Ovary (tissue), 9 donors: ENCODE results near the gene FTHL17. TPM values are rescaled to one million over a fixed set of nuclear protein-coding genes. Genes with fewer than 3 reads are reported as not detected.

Experiments used
- DNase-seq, 5 donors: peaks; one replicate each; pipeline ENCODE4 v3.0.0-alpha.2; 2019 to 2020
- H3K27ac ChIP-seq, 2 donors: fragments of 200-600 bp; one replicate each; pipeline versions ENCODE4 v1.5.1 to v1.8.0; 2019 to 2022
- H3K27me3 ChIP-seq: fragments of 200-600 bp; one replicate; pipeline ENCODE4 v1.8.0; 2022
- H3K36me3 ChIP-seq: fragments of 200-600 bp; sonication (generic); one replicate; pipeline ENCODE4 v1.5.1; 2019
- H3K4me1 ChIP-seq: one replicate; pipeline ENCODE4 v1.8.1; 2013; ENCODE audit warnings: mild to moderate bottlenecking, moderate library complexity; ENCODE audit not compliant: insufficient read depth
- H3K4me3 ChIP-seq: fragments of 200-600 bp; sonication (generic); one replicate; pipeline ENCODE4 v1.5.1; 2017
- H3K9me3 ChIP-seq, 2 donors: fragments of 200-600 bp in 1 of 2; sonication (generic) in 1 of 2; one replicate each; pipeline versions ENCODE4 v1.5.1 to v1.8.1; 2013 to 2019; ENCODE audit warnings: mild to moderate bottlenecking in 1 of 2, moderate library complexity in 1 of 2
- CTCF ChIP-seq, 3 donors: fragments of 450-650 bp in 2 of 3; fragments of 200-600 bp in 1 of 3; IDR thresholded peaks; one replicate each; pipeline versions ENCODE4 v1.5.1 to v1.8.0; 2016 to 2022; ENCODE audit warnings: antibody characterized with exemption in 3 of 3, mild to moderate bottlenecking in 1 of 3
- EP300 ChIP-seq: sonication (generic); formaldehyde crosslinking; IDR thresholded peaks from one replicate; pipeline ENCODE4 v1.6.1; 2017; ENCODE audit warnings: antibody characterized with exemption
- POLR2A ChIP-seq: fragments of 450-650 bp; IDR thresholded peaks from one replicate; pipeline ENCODE4 v1.6.1; 2017; ENCODE audit warnings: antibody characterized with exemption, mild to moderate bottlenecking, moderate library complexity
- WGBS, 3 donors: extraction: QIAGEN DNeasy Blood & Tissue Kit in 1 of 3; methylation state at CpG; one replicate each; pipeline versions ENCODE4 v1.1.5 to v1.1.7; 2013 to 2017; 5-methylcytosine and 5-hydroxymethylcytosine counted together
- intact Hi-C, 4 donors: fragments of 100-400 bp; cut with DNase I; formaldehyde crosslinking; loops; one replicate each; pipeline versions ENCODE4 v1.11.0 to v1.15.1; 2022 to 2023
- polyA plus RNA-seq, 2 donors: library from polyadenylated mRNA; stranded (reverse); fragments of 200-250 nt in 1 of 2; fragments of 350-450 nt in 1 of 2; fragmentation: Illumina TruSeq in 1 of 2; extraction: RNeasy Lipid Tissue Mini Kit (QIAGEN cat#74804) in 1 of 2; gene quantifications; one replicate each; pipeline ENCODE4 v1.2.3, GENCODE V29; 2013 to 2014
- total RNA-seq, 7 donors: library from RNA; depleted of rRNA in 2 of 7; stranded (reverse); fragments of >200 nt in 2 of 7; fragmentation: NEBNext Ultra II Directional in 3 of 7; extraction: Animal tissue kit (Norgen Biotek cat#: 25700) in 3 of 7; gene quantifications; one replicate each; pipeline versions ENCODE4 v1.1.0 to v1.2.4, GENCODE V29; 2016 to 2023
- donor health status: DM: no; HTN: no; CAD: no; lungs with moderate emphysema.
- donor health status: DM: no; HTN: no; CAD: no.
- donor health status: Bipolar disorder and iron deficiency.
- donor health status: DM: yes; HTN: yes; CAD: no.
- donor health status: DM: no; HTN: no; CAD: no.
- donor health status: DM: yes; HTN: yes; CAD: no.

Gene FTHL17
- total and polyA plus RNA-seq, 9 donors = not detected

GRCh38 chrX:31071262-31071661 is 579 bp downstream of the FTHL17 start:
- 79 to 87% (median 83%) methylated on average over 18 of the region's 18 CpGs for WGBS, 3 donors
- Histone ChIP-seq H3K36me3 (no peaks in the 10 kb centered on the region), H3K4me3 (no peak overlapping the region), H3K27ac (no peak overlapping the region), H3K9me3 (no peaks in the 10 kb centered on the region), H3K27me3 (no peaks in the 10 kb centered on the region), H3K4me1 (no peaks in the 10 kb centered on the region)
- TF ChIP-seq EP300 (no peak), POLR2A (no peak), CTCF (IDR thresholded peaks at IDR 0.05) (no peak)
- DNase-seq = no peak
- intact Hi-C loops = no loop called here

DNA sequence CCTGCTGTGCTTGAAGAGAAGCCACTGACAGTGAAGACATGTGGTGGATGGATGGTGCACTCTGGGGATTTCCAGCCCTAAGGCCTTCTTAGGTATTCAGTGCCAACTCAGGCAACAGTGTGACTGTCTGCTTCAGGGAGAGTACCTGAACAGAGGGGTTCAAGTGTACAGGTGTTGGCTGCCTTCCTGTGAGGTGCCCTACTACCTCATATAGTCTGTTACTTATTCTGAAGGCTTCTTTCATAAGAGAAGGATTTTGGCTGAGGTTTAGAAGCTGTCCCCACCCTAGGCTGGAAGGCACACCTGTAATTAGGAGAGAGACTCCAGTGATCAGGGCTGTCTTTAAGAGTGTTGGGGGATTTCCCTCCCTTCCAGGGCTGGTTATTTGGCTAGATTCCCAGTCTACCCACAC is 1.8 kb downstream of the FTHL17 start:
- Histone ChIP-seq H3K4me1 (no peaks in the 10 kb centered on the region), H3K27ac (no peak overlapping the region), H3K36me3 (no peaks in the 10 kb centered on the region), H3K4me3 (no peak overlapping the region), H3K27me3 (no peaks in the 10 kb centered on the region), H3K9me3 (no peaks in the 10 kb centered on the region)
- no peak for DNase-seq
- no peak for TF ChIP-seq CTCF (IDR thresholded peaks at IDR 0.05)
- no peak for TF ChIP-seq EP300
- no peak for TF ChIP-seq POLR2A
- intact Hi-C loops = no loop called here

GRCh38 chrX:31063114-31063513 is 8.7 kb downstream of the FTHL17 start:
- Histone ChIP-seq H3K4me3 (no peak overlapping the region), H3K27me3 (no peaks in the 10 kb centered on the region), H3K4me1 (no peaks in the 10 kb centered on the region), H3K9me3 (no peaks in the 10 kb centered on the region), H3K36me3 (no peaks in the 10 kb centered on the region), H3K27ac (no peak overlapping the region)
- intact Hi-C loops = no loop called here
- DNase-seq = no peak
- WGBS, 3 donors = 85 to 94% (median 89%) methylated on average over 1 of the region's 1 CpG
- TF ChIP-seq POLR2A (no peak), CTCF (IDR thresholded peaks at IDR 0.05) (no peak), EP300 (no peak)

DNA sequence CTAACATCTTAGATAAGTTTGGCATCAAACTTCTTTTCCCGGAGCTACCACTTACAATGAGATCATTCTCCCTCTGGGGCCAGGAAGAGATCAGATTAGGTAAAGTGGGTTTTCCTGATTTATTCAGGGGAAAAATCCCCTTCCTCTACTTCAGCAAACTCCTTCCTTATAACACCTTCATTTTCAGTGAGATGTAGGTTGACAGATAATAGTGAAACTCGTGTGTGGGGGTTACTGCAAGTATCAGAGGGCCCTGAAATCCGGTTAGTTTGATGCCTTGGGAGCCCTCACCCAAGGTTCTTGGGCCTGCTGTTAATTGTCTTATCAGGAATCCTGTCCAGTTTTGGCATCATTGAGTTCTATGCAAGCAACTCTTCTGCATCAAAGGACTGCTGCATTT is 10.8 kb downstream of the FTHL17 start:
- Histone ChIP-seq H3K4me3 (no peak overlapping the region), H3K4me1 (no peaks in the 10 kb centered on the region), H3K27me3 (no peaks in the 10 kb centered on the region), H3K27ac (no peak overlapping the region), H3K9me3 (no peaks in the 10 kb centered on the region), H3K36me3 (no peaks in the 10 kb centered on the region)
- TF ChIP-seq POLR2A = no peak
- no peak for TF ChIP-seq CTCF (IDR thresholded peaks at IDR 0.05)
- no peak for TF ChIP-seq EP300
- 57 to 63% (median 61%) methylated on average over 3 of the region's 3 CpGs for WGBS, 3 donors
- intact Hi-C loops = no loop called here
- no peak for DNase-seq

GRCh38 chrX:31060016-31060415 is 11.8 kb downstream of the FTHL17 start:
- 38 to 45% (median 43%) methylated on average over 4 of the region's 4 CpGs for WGBS, 3 donors
- Histone ChIP-seq H3K36me3 (no peaks in the 10 kb centered on the region), H3K4me3 (no peak overlapping the region), H3K9me3 (no peaks in the 10 kb centered on the region), H3K27me3 (no peaks in the 10 kb centered on the region), H3K27ac (no peak overlapping the region), H3K4me1 (no peaks in the 10 kb centered on the region)
- TF ChIP-seq POLR2A = no peak
- no peak for TF ChIP-seq EP300
- no peak for TF ChIP-seq CTCF (IDR thresholded peaks at IDR 0.05)
- intact Hi-C loops = no loop called here
- no peak for DNase-seq
